GM12874 (cell line): ENCODE results near the gene PPP4R3A.

Experiments
- CTCF ChIP-seq: IDR thresholded peaks from 2 replicates; pipeline ENCODE4 v1.5.1; 2011; ENCODE audit warnings: low read depth, mild to moderate bottlenecking, control low read depth, low read length, moderate library complexity; ENCODE audit not compliant: insufficient read depth

PPP4R3A gene

GRCh38 chr14:91415794-91416743 is 94.0 kb downstream of the PPP4R3A start:
- TF ChIP-seq CTCF, result no peak

- TF ChIP-seq CTCF, result no peak
These were observed 95.7 kb downstream of the PPP4R3A start for GRCh38 chr14:91414475-91414833.

GRCh38 chr14:91413547-91414474 is 96.3 kb downstream of the PPP4R3A start:
- no peak for TF ChIP-seq CTCF

- no peak for TF ChIP-seq CTCF
These were observed 97.2 kb downstream of the PPP4R3A start for GRCh38 chr14:91412939-91413338.

GRCh38 chr14:91410771-91411536 is 99.2 kb downstream of the PPP4R3A start:
- no peak for TF ChIP-seq CTCF

GRCh38 chr14:91409928-91410718 is 100.0 kb downstream of the PPP4R3A start:
- TF ChIP-seq CTCF, result no peak
